GM12878 (cell line): Measurements from ENCODE around the gene EHBP1. TPM values are rescaled to one million over a fixed set of nuclear protein-coding genes. Genes with fewer than 3 reads are reported as not detected.

Experiments
- ATAC-seq: fragments of 200-7000 bp; cut with Tn5 transposase; 3 replicates; pipeline ENCODE4 v1.9.1; 2020; ENCODE audit warnings: mild to moderate bottlenecking, moderate library complexity
- BruUV-seq: library from RNA; stranded (reverse); fragments of 400-500 nt; replicated peaks from 2 replicates; lab custom pipeline; 2021; lab: Mats Ljungman, UMichigan
- CTCF ChIA-PET: fragments of 300-600 bp; sonication (Branson Sonifier 250); formaldehyde crosslinking; extraction: SDS; loops from one replicate; lab custom pipeline; 2021; ENCODE audit warnings: inconsistent platforms; lab: Yijun Ruan, JAX
- POLR2A ChIA-PET: fragments of 350-600 bp; formaldehyde crosslinking; extraction: SDS; loops from one replicate; lab custom pipeline; 2021; ENCODE audit warnings: inconsistent platforms; lab: Charles Lee
- RAD21 ChIA-PET: fragments of 300-600 bp; sonication (Branson Sonifier 250); formaldehyde crosslinking; loops from one replicate; lab custom pipeline; 2023; ENCODE audit warnings: antibody characterized with exemption; ENCODE audit not compliant: unreplicated experiment; lab: Charles Lee
- SMC1A ChIA-PET: fragments of 300-600 bp; sonication (Branson Sonifier 250); formaldehyde crosslinking; loops from one replicate; lab custom pipeline; 2023; ENCODE audit not compliant: unreplicated experiment, uncharacterized antibody; lab: Charles Lee
- DNase-seq: peaks from one replicate; pipeline ENCODE4 v3.0.0-alpha.2; 2011; ENCODE audit warnings: low read depth, low spot score
- FAIRE-seq: peaks from 3 replicates; lab custom pipeline; 2011; peaks lifted over from hg19 to GRCh38; lab: Jason Lieb, UNC
- H2AFZ ChIP-seq: 2 replicates; pipeline ENCODE4 v1.6.0; 2011; ENCODE audit warnings: low read depth, low read length, control low read depth; ENCODE audit not compliant: control insufficient read depth
- H3K27ac ChIP-seq: 2 replicates; pipeline ENCODE4 v1.5.1; 2011; ENCODE audit warnings: control low read depth; ENCODE audit not compliant: control insufficient read depth, insufficient read depth
- H3K27me3 ChIP-seq, 2 experiments: replicated peaks in 1 of 2; 2 replicates each; pipeline versions ENCODE4 v1.6.0 to v1.6.1; 2011; ENCODE audit warnings: low read length in 1 of 2; ENCODE audit not compliant: control insufficient read depth in 2 of 2, insufficient read depth in 2 of 2
- H3K36me3 ChIP-seq, 2 experiments: 2 replicates each; pipeline ENCODE4 v1.5.1; 2011; ENCODE audit warnings: low read length in 1 of 2; ENCODE audit not compliant: control insufficient read depth in 2 of 2, insufficient read depth in 2 of 2
- H3K4me1 ChIP-seq: 2 replicates; pipeline ENCODE4 v1.6.1; 2011; ENCODE audit warnings: mild to moderate bottlenecking, low read length, moderate library complexity, mixed read lengths; ENCODE audit not compliant: control insufficient read depth, insufficient read depth
- H3K4me2 ChIP-seq: 2 replicates; pipeline ENCODE4 v1.6.0; 2011; ENCODE audit warnings: control low read depth; ENCODE audit not compliant: control insufficient read depth, insufficient read depth
- H3K4me3 ChIP-seq: fragments of 200-600 bp; sonication (generic); 2 replicates; pipeline ENCODE4 v1.5.1; 2016
- H3K79me2 ChIP-seq: 2 replicates; pipeline ENCODE4 v1.6.0; 2011; ENCODE audit warnings: low read length; ENCODE audit not compliant: control insufficient read depth, insufficient read depth
- H3K9ac ChIP-seq: 2 replicates; pipeline ENCODE4 v1.8.0; 2011; ENCODE audit warnings: low read length, control low read depth, mixed read lengths; ENCODE audit not compliant: control insufficient read depth, insufficient read depth
- H3K9me3 ChIP-seq: replicated peaks from 3 replicates; pipeline ENCODE4 v1.5.1; 2011; ENCODE audit warnings: mild to moderate bottlenecking, low read length; ENCODE audit not compliant: control insufficient read depth, insufficient read depth
- H4K20me1 ChIP-seq: 2 replicates; pipeline ENCODE4 v1.6.0; 2011; ENCODE audit not compliant: control insufficient read depth, insufficient read depth
- BACH1 ChIP-seq: fragments of 450-650 bp; IDR thresholded peaks from 2 replicates; pipeline ENCODE4 v1.6.1; 2017; ENCODE audit warnings: mild to moderate bottlenecking, borderline replicate concordance
- ESRRA ChIP-seq: IDR thresholded peaks from 2 replicates; pipeline ENCODE4 v1.6.1; 2012; ENCODE audit warnings: mild to moderate bottlenecking, low read length, improper control_type of control experiment
- ETV6 ChIP-seq, 2 experiments: fragments of 450-650 bp in 1 of 2; IDR thresholded peaks in 1 of 2; conservative IDR thresholded peaks in 1 of 2; 2 replicates each; pipeline ENCODE4 v1.6.1; 2014; ENCODE audit warnings: antibody characterized with exemption in 1 of 2, borderline replicate concordance in 1 of 2, low read depth in 1 of 2, mild to moderate bottlenecking in 1 of 2, moderate library complexity in 1 of 2
- HDAC2 ChIP-seq: fragments of 200-600 bp; sonication (generic); IDR thresholded peaks from 2 replicates; pipeline ENCODE4 v1.6.1; 2017
- JUNB ChIP-seq: IDR thresholded peaks from 2 replicates; pipeline ENCODE4 v1.6.1; 2016; ENCODE audit warnings: antibody characterized with exemption, mild to moderate bottlenecking
- KAT2A ChIP-seq: conservative IDR thresholded peaks from 2 replicates; pipeline ENCODE4 v1.6.1; 2011; ENCODE audit warnings: low read depth, low read length; ENCODE audit not compliant: control insufficient read depth
- SMARCA5 ChIP-seq: fragments of 450-650 bp; IDR thresholded peaks from 2 replicates; pipeline ENCODE4 v1.6.1; 2017; ENCODE audit warnings: mild to moderate bottlenecking
- TAF1 ChIP-seq: IDR thresholded peaks from 2 replicates; pipeline ENCODE4 v1.6.1; 2011; ENCODE audit warnings: mild to moderate bottlenecking, low read depth, low read length, borderline replicate concordance
- TCF12 ChIP-seq: IDR thresholded peaks from 2 replicates; pipeline ENCODE4 v1.6.1; 2011; ENCODE audit warnings: low read depth, mild to moderate bottlenecking, low read length
- TCF3 ChIP-seq: IDR thresholded peaks from 2 replicates; pipeline ENCODE4 v1.6.1; 2012; ENCODE audit warnings: low read depth, mild to moderate bottlenecking, low read length, borderline replicate concordance; ENCODE audit not compliant: insufficient read depth
- ZNF217 ChIP-seq: fragments of 450-650 bp; IDR thresholded peaks from 2 replicates; pipeline ENCODE4 v1.6.1; 2017; ENCODE audit warnings: antibody characterized with exemption, mild to moderate bottlenecking
- ZNF274 ChIP-seq: IDR thresholded peaks from one replicate; pipeline ENCODE4 v1.8.0; 2011; ENCODE audit not compliant: insufficient read length, insufficient read depth
- WGBS: methylation state at CpG from one replicate; pipeline ENCODE4 v1.1.6; 2016; ENCODE audit warnings: low lambda C conversion rate; ENCODE audit not compliant: insufficient replicate concordance, insufficient coverage; ENCODE audit errors: missing lambda C conversion rate; 5-methylcytosine and 5-hydroxymethylcytosine counted together
- in situ Hi-C: fragments of 300-500 bp; cut with MboI; formaldehyde crosslinking; loops from 9 replicates; pipeline ENCODE4 v1.14.3; 2018; ENCODE audit warnings: mixed read lengths
- intact Hi-C: fragments of 100-400 bp; cut with micrococcal nuclease; formaldehyde crosslinking; loops from one replicate; pipeline ENCODE4 v1.14.2; 2022; ENCODE audit not compliant: unreplicated experiment
- polyA plus RNA-seq, 11 experiments: library from polyadenylated mRNA; depleted of rRNA in 4 of 11; unstranded in 6 of 11; stranded (reverse) in 5 of 11; fragments of >200 nt; fragmentation: Nextera tagmentation in 4 of 11; fragmentation: Illumina TruSeq in 1 of 11; extraction: Ambion mirVana in 4 of 11; extraction: Trizol in 1 of 11; gene quantifications; 1 replicate in 1 of 11; 2 replicates in 10 of 11; pipeline versions ENCODE4 v1.2.1 to v1.2.3, GENCODE V29; 2011 to 2016; ENCODE audit warnings: inconsistent platforms in 2 of 11, missing spikeins in 2 of 11, low read depth in 1 of 11
- total RNA-seq, 4 experiments: library from RNA; depleted of rRNA in 3 of 4; stranded (reverse); fragments of >200 nt in 3 of 4; fragmentation: Illumina TruSeq in 1 of 4; extraction: Trizol in 1 of 4; gene quantifications; 2 replicates each; pipeline versions ENCODE4 v1.2.1 to v1.2.3, GENCODE V29; 2013 to 2021
- TF ChIP-seq, protein P1 (sequence below): fragments of 450-650 bp; IDR thresholded peaks from 2 replicates; pipeline ENCODE4 v1.6.1; 2017; ENCODE audit warnings: borderline replicate concordance
- TF ChIP-seq, protein P2 (sequence below): fragments of 450-650 bp; conservative IDR thresholded peaks from 2 replicates; pipeline ENCODE4 v1.6.1; 2017; ENCODE audit warnings: mild to moderate bottlenecking, moderate library complexity
- TF ChIP-seq, protein P3 (sequence below): fragments of 450-650 bp; IDR thresholded peaks from 2 replicates; pipeline ENCODE4 v1.6.1; 2018; ENCODE audit warnings: borderline replicate concordance, mild to moderate bottlenecking; ENCODE audit not compliant: partially characterized antibody
- TF ChIP-seq, protein P4 (sequence below): IDR thresholded peaks from 2 replicates; pipeline ENCODE4 v1.6.1; 2012; ENCODE audit warnings: mild to moderate bottlenecking, low read depth, low read length

The EHBP1 gene
- total and polyA plus RNA-seq, 10 of the 15 experiments (the other 5 are each of a cell fraction or from before 2014, with no cell fraction given) = 5.7 to 26.1 (median 13.6) TPM

DNA sequence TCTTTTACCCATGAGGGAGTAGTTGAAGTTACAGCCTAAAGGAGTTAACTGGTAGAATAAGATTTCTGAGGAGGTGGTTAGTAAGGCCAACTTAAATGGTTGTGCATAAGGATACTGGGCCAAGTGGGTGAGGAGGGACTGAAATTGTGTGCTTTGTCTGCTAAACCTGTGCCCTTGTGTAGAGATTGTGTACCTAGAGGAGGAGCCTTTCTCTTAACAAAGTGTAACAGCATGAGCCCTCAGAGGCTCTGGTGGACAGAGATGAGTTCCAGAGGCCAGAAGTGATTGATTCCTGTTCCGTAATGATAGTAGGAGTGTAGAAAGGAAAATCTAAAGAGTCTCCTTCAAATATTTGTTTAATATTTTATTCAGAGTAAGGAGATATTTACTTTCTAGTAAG, 388.0 kb downstream of the EHBP1 start:
- in situ Hi-C loops = no loop called here
- CTCF ChIA-PET = no interaction called here
- H3K9ac ChIP-seq = no peak overlapping the region
- no peak for DNase-seq
- H3K27me3 ChIP-seq = no peaks in the 10 kb centered on the region
- no peak for FAIRE-seq
- no TSS peak for BruUV-seq
- H3K36me3 ChIP-seq = no peaks in the 10 kb centered on the region
- no peak overlapping the region for H3K4me3 ChIP-seq
- H4K20me1 ChIP-seq = no peaks in the 10 kb centered on the region
- ATAC-seq = no peak
- no peak overlapping the region for H3K27ac ChIP-seq
- RAD21 ChIA-PET = no interaction called here
- no peaks in the 10 kb centered on the region for H3K9me3 ChIP-seq
- 90% methylated on average over 1 of the region's 1 CpG for WGBS
- no peaks in the 10 kb centered on the region for H3K79me2 ChIP-seq
- H2AFZ ChIP-seq = no peak overlapping the region
- intact Hi-C loops = no loop called here
- H3K4me1 ChIP-seq = no peaks in the 10 kb centered on the region
- POLR2A ChIA-PET = no interaction called here
- H3K4me2 ChIP-seq = no peak overlapping the region
- SMC1A ChIA-PET = interaction anchor here (1.0 to 1.1 kb wide), 2 partner anchors 85 to 166 kb away, joined by 3 read pairs; no protein-coding TSS in a partner anchor
- TF ChIP-seq TAF1 (no peak), JUNB (no peak), ZNF217 (no peak), KAT2A (no peak), TCF3 (no peak), ESRRA (no peak), TCF12 (no peak), HDAC2 (no peak), ETV6 (conservative IDR thresholded peaks at IDR 0.05 in 1 of 2, IDR thresholded peaks at IDR 0.05 in 1 of 2; ENCODE audit: borderline replicate concordance in 1 of 2, low read depth in 1 of 2) (no peak), ZNF274 (no peak), SMARCA5 (no peak), BACH1 (no peak)
- TF ChIP-seq, protein P1, sequence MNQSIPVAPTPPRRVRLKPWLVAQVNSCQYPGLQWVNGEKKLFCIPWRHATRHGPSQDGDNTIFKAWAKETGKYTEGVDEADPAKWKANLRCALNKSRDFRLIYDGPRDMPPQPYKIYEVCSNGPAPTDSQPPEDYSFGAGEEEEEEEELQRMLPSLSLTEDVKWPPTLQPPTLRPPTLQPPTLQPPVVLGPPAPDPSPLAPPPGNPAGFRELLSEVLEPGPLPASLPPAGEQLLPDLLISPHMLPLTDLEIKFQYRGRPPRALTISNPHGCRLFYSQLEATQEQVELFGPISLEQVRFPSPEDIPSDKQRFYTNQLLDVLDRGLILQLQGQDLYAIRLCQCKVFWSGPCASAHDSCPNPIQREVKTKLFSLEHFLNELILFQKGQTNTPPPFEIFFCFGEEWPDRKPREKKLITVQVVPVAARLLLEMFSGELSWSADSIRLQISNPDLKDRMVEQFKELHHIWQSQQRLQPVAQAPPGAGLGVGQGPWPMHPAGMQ = no peak
- TF ChIP-seq, protein P2, sequence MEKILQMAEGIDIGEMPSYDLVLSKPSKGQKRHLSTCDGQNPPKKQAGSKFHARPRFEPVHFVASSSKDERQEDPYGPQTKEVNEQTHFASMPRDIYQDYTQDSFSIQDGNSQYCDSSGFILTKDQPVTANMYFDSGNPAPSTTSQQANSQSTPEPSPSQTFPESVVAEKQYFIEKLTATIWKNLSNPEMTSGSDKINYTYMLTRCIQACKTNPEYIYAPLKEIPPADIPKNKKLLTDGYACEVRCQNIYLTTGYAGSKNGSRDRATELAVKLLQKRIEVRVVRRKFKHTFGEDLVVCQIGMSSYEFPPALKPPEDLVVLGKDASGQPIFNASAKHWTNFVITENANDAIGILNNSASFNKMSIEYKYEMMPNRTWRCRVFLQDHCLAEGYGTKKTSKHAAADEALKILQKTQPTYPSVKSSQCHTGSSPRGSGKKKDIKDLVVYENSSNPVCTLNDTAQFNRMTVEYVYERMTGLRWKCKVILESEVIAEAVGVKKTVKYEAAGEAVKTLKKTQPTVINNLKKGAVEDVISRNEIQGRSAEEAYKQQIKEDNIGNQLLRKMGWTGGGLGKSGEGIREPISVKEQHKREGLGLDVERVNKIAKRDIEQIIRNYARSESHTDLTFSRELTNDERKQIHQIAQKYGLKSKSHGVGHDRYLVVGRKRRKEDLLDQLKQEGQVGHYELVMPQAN = no peak
- TF ChIP-seq, protein P3, sequence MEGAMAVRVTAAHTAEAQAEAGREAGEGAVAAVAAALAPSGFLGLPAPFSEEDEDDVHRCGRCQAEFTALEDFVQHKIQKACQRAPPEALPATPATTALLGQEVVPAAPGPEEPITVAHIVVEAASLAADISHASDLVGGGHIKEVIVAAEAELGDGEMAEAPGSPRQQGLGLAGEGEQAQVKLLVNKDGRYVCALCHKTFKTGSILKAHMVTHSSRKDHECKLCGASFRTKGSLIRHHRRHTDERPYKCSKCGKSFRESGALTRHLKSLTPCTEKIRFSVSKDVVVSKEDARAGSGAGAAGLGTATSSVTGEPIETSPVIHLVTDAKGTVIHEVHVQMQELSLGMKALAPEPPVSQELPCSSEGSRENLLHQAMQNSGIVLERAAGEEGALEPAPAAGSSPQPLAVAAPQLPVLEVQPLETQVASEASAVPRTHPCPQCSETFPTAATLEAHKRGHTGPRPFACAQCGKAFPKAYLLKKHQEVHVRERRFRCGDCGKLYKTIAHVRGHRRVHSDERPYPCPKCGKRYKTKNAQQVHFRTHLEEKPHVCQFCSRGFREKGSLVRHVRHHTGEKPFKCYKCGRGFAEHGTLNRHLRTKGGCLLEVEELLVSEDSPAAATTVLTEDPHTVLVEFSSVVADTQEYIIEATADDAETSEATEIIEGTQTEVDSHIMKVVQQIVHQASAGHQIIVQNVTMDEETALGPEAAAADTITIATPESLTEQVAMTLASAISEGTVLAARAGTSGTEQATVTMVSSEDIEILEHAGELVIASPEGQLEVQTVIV = no peak
- TF ChIP-seq, protein P4, sequence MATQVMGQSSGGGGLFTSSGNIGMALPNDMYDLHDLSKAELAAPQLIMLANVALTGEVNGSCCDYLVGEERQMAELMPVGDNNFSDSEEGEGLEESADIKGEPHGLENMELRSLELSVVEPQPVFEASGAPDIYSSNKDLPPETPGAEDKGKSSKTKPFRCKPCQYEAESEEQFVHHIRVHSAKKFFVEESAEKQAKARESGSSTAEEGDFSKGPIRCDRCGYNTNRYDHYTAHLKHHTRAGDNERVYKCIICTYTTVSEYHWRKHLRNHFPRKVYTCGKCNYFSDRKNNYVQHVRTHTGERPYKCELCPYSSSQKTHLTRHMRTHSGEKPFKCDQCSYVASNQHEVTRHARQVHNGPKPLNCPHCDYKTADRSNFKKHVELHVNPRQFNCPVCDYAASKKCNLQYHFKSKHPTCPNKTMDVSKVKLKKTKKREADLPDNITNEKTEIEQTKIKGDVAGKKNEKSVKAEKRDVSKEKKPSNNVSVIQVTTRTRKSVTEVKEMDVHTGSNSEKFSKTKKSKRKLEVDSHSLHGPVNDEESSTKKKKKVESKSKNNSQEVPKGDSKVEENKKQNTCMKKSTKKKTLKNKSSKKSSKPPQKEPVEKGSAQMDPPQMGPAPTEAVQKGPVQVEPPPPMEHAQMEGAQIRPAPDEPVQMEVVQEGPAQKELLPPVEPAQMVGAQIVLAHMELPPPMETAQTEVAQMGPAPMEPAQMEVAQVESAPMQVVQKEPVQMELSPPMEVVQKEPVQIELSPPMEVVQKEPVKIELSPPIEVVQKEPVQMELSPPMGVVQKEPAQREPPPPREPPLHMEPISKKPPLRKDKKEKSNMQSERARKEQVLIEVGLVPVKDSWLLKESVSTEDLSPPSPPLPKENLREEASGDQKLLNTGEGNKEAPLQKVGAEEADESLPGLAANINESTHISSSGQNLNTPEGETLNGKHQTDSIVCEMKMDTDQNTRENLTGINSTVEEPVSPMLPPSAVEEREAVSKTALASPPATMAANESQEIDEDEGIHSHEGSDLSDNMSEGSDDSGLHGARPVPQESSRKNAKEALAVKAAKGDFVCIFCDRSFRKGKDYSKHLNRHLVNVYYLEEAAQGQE = no peak
